Spleen (tissue), 7 donors: ENCODE measurements around the gene ACKR2.

Source experiments
- CTCF ChIP-seq, 11 experiments: fragments of 200-600 bp in 7 of 11; fragments of 450-650 bp in 4 of 11; sonication (generic) in 4 of 11; IDR thresholded peaks in 8 of 11; conservative IDR thresholded peaks in 3 of 11; 1 replicate in 7 of 11; 2 replicates in 4 of 11; pipeline versions ENCODE4 v1.4.0 to v1.8.0; 2016 to 2021; ENCODE audit warnings: antibody characterized with exemption in 11 of 11, inconsistent platforms in 4 of 11, mild to moderate bottlenecking in 1 of 11
- POLR2A ChIP-seq, 3 donors: fragments of 450-650 bp; IDR thresholded peaks; one replicate each; pipeline ENCODE4 v1.5.1; 2017; ENCODE audit warnings: antibody characterized with exemption in 3 of 3, mild to moderate bottlenecking in 1 of 3
- donor health status: DM: no; HTN: no; CAD: no; lungs with moderate emphysema.
- donor health status: DM: no; HTN: no; CAD: no.
- donor health status: DM: no; HTN: no; CAD: no.

DNA sequence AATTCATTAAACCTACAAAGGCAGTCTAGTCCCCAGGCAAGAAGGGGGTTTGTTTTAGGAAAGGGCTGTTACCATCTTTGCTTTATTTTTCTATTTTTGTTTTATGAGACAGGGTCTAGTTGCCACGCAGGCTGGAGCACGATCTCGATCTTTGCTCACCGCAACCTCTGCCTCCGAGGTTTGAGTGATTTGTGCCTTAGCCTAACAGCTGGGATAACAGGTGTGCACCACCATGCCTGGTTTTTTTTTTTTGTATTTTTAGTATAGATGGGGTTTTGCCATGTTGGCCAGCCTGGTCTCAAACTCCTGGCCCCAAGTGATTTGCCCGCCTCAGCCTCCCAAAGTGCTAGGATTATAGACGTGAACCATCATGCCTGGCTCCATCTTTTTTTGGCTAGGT lies 9.9 kb upstream of the ACKR2 start:
- no peak for TF ChIP-seq POLR2A (IDR thresholded peaks at IDR 0.05)
- no peak for TF ChIP-seq CTCF (IDR thresholded peaks at IDR 0.05 in 8 of 11, conservative IDR thresholded peaks at IDR 0.05 in 3 of 11)
